Measurements from ENCODE around the gene NOP56. TPM values are rescaled to one million over a fixed set of nuclear protein-coding genes. Genes with fewer than 3 reads are reported as not detected.

Gene NOP56
- total and polyA plus RNA-seq, 9 of the 15 experiments (the other 6 are each of a cell fraction or from before 2014, with no cell fraction given) = 295 to 697 (median 439) TPM

DNA sequence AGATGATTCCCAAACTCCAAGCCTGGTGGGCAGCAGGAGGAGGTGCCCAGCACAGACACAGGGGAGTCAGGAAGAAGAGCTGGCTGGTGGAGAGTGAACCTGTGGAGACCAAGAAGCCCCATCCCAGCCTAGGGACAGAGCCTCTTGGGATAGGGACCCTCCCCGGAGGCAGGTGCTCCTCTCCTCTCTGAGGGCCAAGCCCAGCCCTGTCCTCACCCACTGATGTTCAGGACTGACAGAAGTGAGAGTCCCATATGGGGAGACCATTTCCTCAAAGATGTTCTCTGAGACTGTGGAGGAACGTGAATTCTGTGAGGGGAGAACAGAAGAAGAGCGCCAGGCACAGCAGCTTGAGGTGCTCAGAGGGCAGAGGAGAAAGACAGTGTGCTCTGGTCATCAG, 37.8 kb downstream of the NOP56 start:
- FAIRE-seq = no peak
- TF ChIP-seq NR4A1 (CRISPR knock-in tag; IDR thresholded peaks at IDR 0.05) (no peak), NR4A1 (tag; IDR thresholded peaks at IDR 0.05) (no peak), SLC30A9 (CRISPR knock-in tag; IDR thresholded peaks at IDR 0.05) (no peak), MEF2A (IDR thresholded peaks at IDR 0.05; ENCODE audit: control insufficient read depth, low read depth, low read length) (no peak), NCOA2 (IDR thresholded peaks at IDR 0.05; ENCODE audit: partially characterized antibody in 2 of 2) (no peak), ZNF408 (CRISPR knock-in tag; IDR thresholded peaks at IDR 0.05; ENCODE audit: low read depth) (no peak), PYGO2 (tag; IDR thresholded peaks at IDR 0.05) (no peak), ZNF347 (CRISPR knock-in tag; IDR thresholded peaks at IDR 0.05; ENCODE audit: low read depth) (no peak), ZC3H4 (CRISPR knock-in tag; IDR thresholded peaks at IDR 0.05; ENCODE audit: borderline replicate concordance) (no peak), TRIM24 (IDR thresholded peaks at IDR 0.05) (no peak), NCOA4 (IDR thresholded peaks at IDR 0.05; ENCODE audit: partially characterized antibody) (no peak), ZNF507 (tag; conservative IDR thresholded peaks at IDR 0.05) (no peak), ZNF324 (CRISPR knock-in tag; IDR thresholded peaks at IDR 0.05) (no peak)
- TF ChIP-seq, protein P1, sequence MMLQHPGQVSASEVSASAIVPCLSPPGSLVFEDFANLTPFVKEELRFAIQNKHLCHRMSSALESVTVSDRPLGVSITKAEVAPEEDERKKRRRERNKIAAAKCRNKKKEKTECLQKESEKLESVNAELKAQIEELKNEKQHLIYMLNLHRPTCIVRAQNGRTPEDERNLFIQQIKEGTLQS (IDR thresholded peaks at IDR 0.05) = no peak
- TF ChIP-seq, protein P1 (CRISPR knock-in tag; conservative IDR thresholded peaks at IDR 0.05) = no peak
- TF ChIP-seq, protein P2, sequence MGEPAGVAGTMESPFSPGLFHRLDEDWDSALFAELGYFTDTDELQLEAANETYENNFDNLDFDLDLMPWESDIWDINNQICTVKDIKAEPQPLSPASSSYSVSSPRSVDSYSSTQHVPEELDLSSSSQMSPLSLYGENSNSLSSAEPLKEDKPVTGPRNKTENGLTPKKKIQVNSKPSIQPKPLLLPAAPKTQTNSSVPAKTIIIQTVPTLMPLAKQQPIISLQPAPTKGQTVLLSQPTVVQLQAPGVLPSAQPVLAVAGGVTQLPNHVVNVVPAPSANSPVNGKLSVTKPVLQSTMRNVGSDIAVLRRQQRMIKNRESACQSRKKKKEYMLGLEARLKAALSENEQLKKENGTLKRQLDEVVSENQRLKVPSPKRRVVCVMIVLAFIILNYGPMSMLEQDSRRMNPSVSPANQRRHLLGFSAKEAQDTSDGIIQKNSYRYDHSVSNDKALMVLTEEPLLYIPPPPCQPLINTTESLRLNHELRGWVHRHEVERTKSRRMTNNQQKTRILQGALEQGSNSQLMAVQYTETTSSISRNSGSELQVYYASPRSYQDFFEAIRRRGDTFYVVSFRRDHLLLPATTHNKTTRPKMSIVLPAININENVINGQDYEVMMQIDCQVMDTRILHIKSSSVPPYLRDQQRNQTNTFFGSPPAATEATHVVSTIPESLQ (CRISPR knock-in tag; IDR thresholded peaks at IDR 0.05) = no peak
- TF ChIP-seq, protein P3, sequence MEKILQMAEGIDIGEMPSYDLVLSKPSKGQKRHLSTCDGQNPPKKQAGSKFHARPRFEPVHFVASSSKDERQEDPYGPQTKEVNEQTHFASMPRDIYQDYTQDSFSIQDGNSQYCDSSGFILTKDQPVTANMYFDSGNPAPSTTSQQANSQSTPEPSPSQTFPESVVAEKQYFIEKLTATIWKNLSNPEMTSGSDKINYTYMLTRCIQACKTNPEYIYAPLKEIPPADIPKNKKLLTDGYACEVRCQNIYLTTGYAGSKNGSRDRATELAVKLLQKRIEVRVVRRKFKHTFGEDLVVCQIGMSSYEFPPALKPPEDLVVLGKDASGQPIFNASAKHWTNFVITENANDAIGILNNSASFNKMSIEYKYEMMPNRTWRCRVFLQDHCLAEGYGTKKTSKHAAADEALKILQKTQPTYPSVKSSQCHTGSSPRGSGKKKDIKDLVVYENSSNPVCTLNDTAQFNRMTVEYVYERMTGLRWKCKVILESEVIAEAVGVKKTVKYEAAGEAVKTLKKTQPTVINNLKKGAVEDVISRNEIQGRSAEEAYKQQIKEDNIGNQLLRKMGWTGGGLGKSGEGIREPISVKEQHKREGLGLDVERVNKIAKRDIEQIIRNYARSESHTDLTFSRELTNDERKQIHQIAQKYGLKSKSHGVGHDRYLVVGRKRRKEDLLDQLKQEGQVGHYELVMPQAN (IDR thresholded peaks at IDR 0.05; ENCODE audit: borderline replicate concordance) = no peak
- TF ChIP-seq, protein P4, sequence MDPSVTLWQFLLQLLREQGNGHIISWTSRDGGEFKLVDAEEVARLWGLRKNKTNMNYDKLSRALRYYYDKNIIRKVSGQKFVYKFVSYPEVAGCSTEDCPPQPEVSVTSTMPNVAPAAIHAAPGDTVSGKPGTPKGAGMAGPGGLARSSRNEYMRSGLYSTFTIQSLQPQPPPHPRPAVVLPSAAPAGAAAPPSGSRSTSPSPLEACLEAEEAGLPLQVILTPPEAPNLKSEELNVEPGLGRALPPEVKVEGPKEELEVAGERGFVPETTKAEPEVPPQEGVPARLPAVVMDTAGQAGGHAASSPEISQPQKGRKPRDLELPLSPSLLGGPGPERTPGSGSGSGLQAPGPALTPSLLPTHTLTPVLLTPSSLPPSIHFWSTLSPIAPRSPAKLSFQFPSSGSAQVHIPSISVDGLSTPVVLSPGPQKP (CRISPR knock-in tag; IDR thresholded peaks at IDR 0.05) = no peak
- Histone ChIP-seq H3K4me1 (replicated peaks in 1 of 2; ENCODE audit: control insufficient read depth in 2 of 2, insufficient read depth in 2 of 2, low read length in 2 of 2) (peaks cover 0 to 19% of the 10 kb centered on the region in 2 experiments; a peak in 3 of 5 replicates), H3K9ac (ENCODE audit: insufficient read depth in 1 of 2, low read depth in 2 of 2, low read length in 2 of 2) (no peak overlapping the region), H3K4me3 (no peak overlapping the region), H3K9me1 (ENCODE audit: control insufficient read depth, insufficient read depth, low read length) (no peaks in the 10 kb centered on the region), H3K9me3 (replicated peaks; ENCODE audit: control insufficient read depth, insufficient read depth, low read depth, low read length) (no peaks in the 10 kb centered on the region), H4K20me1 (replicated peaks; ENCODE audit: control insufficient read depth, insufficient read depth, low read length) (no peaks in the 10 kb centered on the region), H3K4me2 (ENCODE audit: insufficient read depth, low read length) (no peak overlapping the region), H3K36me3 (ENCODE audit: control insufficient read depth, insufficient read depth, low read length) (no peaks in the 10 kb centered on the region), H2AFZ (ENCODE audit: low read depth, low read length) (no peak overlapping the region), H3K27me3 (ENCODE audit: control insufficient read depth in 2 of 2, insufficient read depth in 2 of 2, low read length in 2 of 2) (peaks cover 8 to 46% of the 10 kb centered on the region in 2 experiments; a peak in 4 of 5 replicates), H3K27ac (ENCODE audit: extremely low read depth, low read depth, low read length) (no peak overlapping the region), H3K79me2 (ENCODE audit: control insufficient read depth, insufficient read depth, low read length) (no peaks in the 10 kb centered on the region)
- intact Hi-C loops (cut with micrococcal nuclease) (no loop called here), in situ Hi-C loops (cut with MboI) (no loop called here)
- WGBS (ENCODE audit: insufficient coverage, low coverage, missing lambda C conversion rate) = 0% methylated on average over 2 of the region's 3 CpGs
- no TSS peak for BruUV-seq (replicated peaks)
- no peak for DNase-seq (ENCODE audit: extremely low read depth in 1 of 4, low spot score in 3 of 4)
- no peak for ATAC-seq
- POLR2A ChIA-PET = interaction anchor here (0.5 to 0.8 kb wide), 2 partner anchors 9 to 118 kb away, joined by 3 to 4 read pairs; no protein-coding TSS in a partner anchor
- CTCF ChIA-PET (ENCODE audit: low intra/inter-chr PET ratio) = no interaction called here

Measured in K562 (cell line).